Astrocyte (in vitro differentiated cells and primary cell): ENCODE results near the gene RASA2. TPM values are rescaled to one million over a fixed set of nuclear protein-coding genes. Genes with fewer than 3 reads are reported as not detected.

Experiments
- DNase-seq: peaks from one replicate; pipeline ENCODE4 v3.0.0-alpha.2; 2010; ENCODE audit warnings: low read depth
- FAIRE-seq: peaks from 2 replicates; lab custom pipeline; 2011; peaks lifted over from hg19 to GRCh38; lab: Jason Lieb, UNC
- H2AFZ ChIP-seq: 2 replicates; pipeline ENCODE4 v1.6.0; 2012; ENCODE audit warnings: low read depth, low read length, inconsistent platforms
- H3K27ac ChIP-seq: 2 replicates; pipeline ENCODE4 v1.5.1; 2011; ENCODE audit warnings: low read depth, low read length, inconsistent platforms
- H3K27me3 ChIP-seq: 2 replicates; pipeline ENCODE4 v1.6.0; 2011; ENCODE audit warnings: low read length, inconsistent platforms; ENCODE audit not compliant: insufficient read depth
- H3K36me3 ChIP-seq: 2 replicates; pipeline ENCODE4 v1.5.1; 2011; ENCODE audit warnings: low read length, inconsistent platforms; ENCODE audit not compliant: insufficient read depth
- H3K4me1 ChIP-seq: 2 replicates; pipeline ENCODE4 v1.5.1; 2011; ENCODE audit warnings: low read length, inconsistent platforms; ENCODE audit not compliant: insufficient read depth
- H3K4me2 ChIP-seq: 2 replicates; pipeline ENCODE4 v1.6.0; 2012; ENCODE audit warnings: low read length, inconsistent platforms
- H3K4me3 ChIP-seq: 2 replicates; pipeline ENCODE4 v1.5.1; 2011; ENCODE audit warnings: low read depth, mild to moderate bottlenecking, low read length, inconsistent platforms; ENCODE audit not compliant: insufficient read depth
- H3K79me2 ChIP-seq: 2 replicates; pipeline ENCODE4 v1.6.0; 2012; ENCODE audit warnings: mild to moderate bottlenecking, low read length, inconsistent platforms; ENCODE audit not compliant: insufficient read depth
- H3K9ac ChIP-seq: 2 replicates; pipeline ENCODE4 v1.6.0; 2012; ENCODE audit warnings: mild to moderate bottlenecking, low read length, inconsistent platforms
- H3K9me3 ChIP-seq: 2 replicates; pipeline ENCODE4 v1.5.1; 2012; ENCODE audit warnings: low read depth, mild to moderate bottlenecking, low read length, inconsistent platforms; ENCODE audit not compliant: insufficient read depth
- H4K20me1 ChIP-seq: 2 replicates; pipeline ENCODE4 v1.6.0; 2012; ENCODE audit warnings: low read length, inconsistent platforms; ENCODE audit not compliant: insufficient read depth
- H3K27ac Mint-ChIP-seq: one replicate; pipeline ENCODE4 v1.8.0; 2021; ENCODE audit warnings: mild to moderate bottlenecking, mixed read lengths; ENCODE audit not compliant: unreplicated experiment
- H3K27me3 Mint-ChIP-seq: one replicate; pipeline ENCODE4 v1.8.0; 2021; ENCODE audit warnings: low read depth, mixed read lengths; ENCODE audit not compliant: unreplicated experiment
- H3K36me3 Mint-ChIP-seq: one replicate; pipeline ENCODE4 v1.8.0; 2021; ENCODE audit warnings: low read depth, mixed read lengths; ENCODE audit not compliant: unreplicated experiment
- H3K4me1 Mint-ChIP-seq: one replicate; pipeline ENCODE4 v1.8.0; 2021; ENCODE audit warnings: low read depth, mixed read lengths; ENCODE audit not compliant: unreplicated experiment
- H3K4me3 Mint-ChIP-seq: one replicate; pipeline ENCODE4 v1.8.0; 2021; ENCODE audit warnings: mild to moderate bottlenecking, moderate library complexity, mixed read lengths; ENCODE audit not compliant: unreplicated experiment
- H3K9me3 Mint-ChIP-seq: one replicate; pipeline ENCODE4 v1.8.0; 2021; ENCODE audit warnings: mild to moderate bottlenecking, mixed read lengths; ENCODE audit not compliant: unreplicated experiment
- EZH2 ChIP-seq: IDR thresholded peaks from 2 replicates; pipeline ENCODE4 v1.6.1; 2012; ENCODE audit warnings: mild to moderate bottlenecking, low read length, inconsistent platforms; ENCODE audit not compliant: insufficient read depth
- total RNA-seq: library from RNA; stranded (reverse); gene quantifications from 2 replicates; pipeline ENCODE4 v1.2.1, GENCODE V29; 2021
- TF ChIP-seq, protein P1 (sequence below): IDR thresholded peaks from 2 replicates; pipeline ENCODE4 v1.5.1; 2011; ENCODE audit warnings: low read depth, mild to moderate bottlenecking, inconsistent platforms, low read length, moderate library complexity; ENCODE audit not compliant: insufficient read depth

Gene RASA2
- total RNA-seq, 1 donor from 2014 or later: 19.0 TPM

DNA sequence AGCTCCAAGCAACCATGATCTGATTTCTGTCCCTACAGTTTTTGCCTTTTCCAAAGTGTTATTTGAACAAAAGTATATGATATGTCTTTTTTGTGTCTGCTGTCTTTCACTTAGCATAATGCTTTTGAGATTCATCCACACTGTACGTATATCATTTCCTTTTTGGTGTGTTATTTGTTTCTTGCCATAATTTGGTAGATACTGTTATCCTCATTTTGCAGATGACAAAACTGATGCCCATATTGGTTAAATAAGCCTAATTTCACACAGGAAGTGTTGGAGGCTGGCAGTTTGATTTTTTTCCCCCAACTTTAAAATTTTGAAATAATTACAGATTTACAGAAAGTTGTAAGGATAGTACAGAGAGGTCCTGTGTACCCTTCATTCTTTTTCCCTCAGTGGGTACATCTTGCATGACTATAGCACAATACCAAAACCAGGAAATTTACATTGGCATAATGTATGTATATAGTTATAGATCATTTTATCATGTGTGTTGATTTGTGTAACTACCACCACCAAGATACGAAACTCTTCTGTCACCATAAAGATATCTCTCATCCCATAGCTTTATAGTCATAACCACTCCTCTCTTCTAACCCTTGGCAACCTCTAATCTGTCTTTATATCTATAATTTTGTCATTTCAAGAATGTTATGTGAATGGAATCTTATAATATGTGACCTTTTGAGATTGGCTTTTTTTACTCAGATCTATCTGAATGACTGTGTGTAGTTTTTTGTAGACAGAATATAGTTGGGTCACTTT is 55.6 kb downstream of the RASA2 start:
- Histone ChIP-seq H3K79me2 (peaks cover 11% of the 10 kb centered on the region), H3K4me1 (no peaks in the 10 kb centered on the region), H3K4me2 (no peak overlapping the region), H4K20me1 (no peaks in the 10 kb centered on the region), H3K27me3 (no peaks in the 10 kb centered on the region), H3K4me3 (no peak overlapping the region), H3K27ac (no peak overlapping the region), H3K36me3 (peaks cover 12% of the 10 kb centered on the region), H2AFZ (no peak overlapping the region), H3K9me3 (no peaks in the 10 kb centered on the region), H3K9ac (no peak overlapping the region)
- DNase-seq (no peak), FAIRE-seq (no peak)
- TF ChIP-seq, protein P1, sequence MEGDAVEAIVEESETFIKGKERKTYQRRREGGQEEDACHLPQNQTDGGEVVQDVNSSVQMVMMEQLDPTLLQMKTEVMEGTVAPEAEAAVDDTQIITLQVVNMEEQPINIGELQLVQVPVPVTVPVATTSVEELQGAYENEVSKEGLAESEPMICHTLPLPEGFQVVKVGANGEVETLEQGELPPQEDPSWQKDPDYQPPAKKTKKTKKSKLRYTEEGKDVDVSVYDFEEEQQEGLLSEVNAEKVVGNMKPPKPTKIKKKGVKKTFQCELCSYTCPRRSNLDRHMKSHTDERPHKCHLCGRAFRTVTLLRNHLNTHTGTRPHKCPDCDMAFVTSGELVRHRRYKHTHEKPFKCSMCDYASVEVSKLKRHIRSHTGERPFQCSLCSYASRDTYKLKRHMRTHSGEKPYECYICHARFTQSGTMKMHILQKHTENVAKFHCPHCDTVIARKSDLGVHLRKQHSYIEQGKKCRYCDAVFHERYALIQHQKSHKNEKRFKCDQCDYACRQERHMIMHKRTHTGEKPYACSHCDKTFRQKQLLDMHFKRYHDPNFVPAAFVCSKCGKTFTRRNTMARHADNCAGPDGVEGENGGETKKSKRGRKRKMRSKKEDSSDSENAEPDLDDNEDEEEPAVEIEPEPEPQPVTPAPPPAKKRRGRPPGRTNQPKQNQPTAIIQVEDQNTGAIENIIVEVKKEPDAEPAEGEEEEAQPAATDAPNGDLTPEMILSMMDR: no peak
- no peak for TF ChIP-seq EZH2
- no peaks in the 10 kb centered on the region for H3K27me3 Mint-ChIP-seq
- H3K27ac Mint-ChIP-seq: no peak overlapping the region
- H3K4me3 Mint-ChIP-seq: no peak overlapping the region
- H3K4me1 Mint-ChIP-seq: peaks cover 12% of the 10 kb centered on the region
- H3K36me3 Mint-ChIP-seq: peaks cover 22% of the 10 kb centered on the region
- H3K9me3 Mint-ChIP-seq: peaks cover 6% of the 10 kb centered on the region

DNA sequence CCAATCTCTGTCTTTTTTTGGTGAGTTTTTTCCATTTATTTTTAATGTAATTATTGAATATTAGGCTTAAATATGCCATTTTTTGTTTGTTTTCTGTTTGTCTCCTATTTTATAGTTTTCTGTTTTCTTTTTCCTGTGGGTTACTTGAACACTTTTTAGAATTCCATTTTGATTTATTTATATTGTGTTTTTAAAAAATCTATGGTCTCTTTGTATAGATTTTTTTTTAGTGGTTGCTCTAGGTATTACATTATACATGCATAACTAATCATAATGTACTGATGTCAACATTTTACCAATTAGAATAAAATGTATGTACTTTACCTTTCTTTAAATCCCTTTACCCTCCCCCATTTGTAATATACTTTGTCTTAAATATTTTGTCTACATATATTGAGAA is 56.2 kb downstream of the RASA2 start:
- H3K9me3 ChIP-seq: no peaks in the 10 kb centered on the region
- H4K20me1 ChIP-seq: no peaks in the 10 kb centered on the region
- no peaks in the 10 kb centered on the region for H3K4me1 ChIP-seq
- no peaks in the 10 kb centered on the region for H3K27me3 ChIP-seq
- peaks cover 8% of the 10 kb centered on the region for H3K9me3 Mint-ChIP-seq
- H3K4me2 ChIP-seq: no peak overlapping the region
- FAIRE-seq (no peak), DNase-seq (no peak)
- H3K79me2 ChIP-seq: peaks cover 15% of the 10 kb centered on the region
- H3K4me3 Mint-ChIP-seq: no peak overlapping the region
- H2AFZ ChIP-seq: no peak overlapping the region
- peak overlapping the region; percentile 35 for H3K27ac Mint-ChIP-seq
- H3K9ac ChIP-seq: no peak overlapping the region
- TF ChIP-seq, protein P1: no peak
- TF ChIP-seq EZH2: no peak
- no peaks in the 10 kb centered on the region for H3K27me3 Mint-ChIP-seq
- peaks cover 25% of the 10 kb centered on the region for H3K36me3 Mint-ChIP-seq
- H3K4me3 ChIP-seq: no peak overlapping the region
- H3K36me3 ChIP-seq: peaks cover 16% of the 10 kb centered on the region
- no peak overlapping the region for H3K27ac ChIP-seq
- peaks cover 12% of the 10 kb centered on the region for H3K4me1 Mint-ChIP-seq

DNA sequence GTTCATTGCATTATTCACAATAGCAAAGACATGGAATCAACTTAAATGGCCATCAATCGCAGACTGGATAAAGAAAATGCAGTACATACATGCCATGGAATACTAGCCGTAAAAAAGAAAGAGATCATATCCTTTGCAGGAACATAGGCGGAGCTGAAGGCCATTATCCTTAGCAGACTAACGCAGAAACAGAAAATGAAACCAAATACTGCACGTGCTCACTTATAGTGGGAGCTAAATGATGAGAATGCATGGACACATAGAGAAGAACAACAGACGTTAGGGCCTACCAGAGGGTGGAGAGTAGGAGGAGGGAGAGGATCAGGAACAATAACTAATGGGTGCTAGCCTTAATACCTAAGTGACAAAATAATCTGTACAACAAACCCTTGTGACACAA is 57.9 kb downstream of the RASA2 start:
- Mint-ChIP-seq H3K4me1 (peaks cover 12% of the 10 kb centered on the region), H3K27me3 (no peaks in the 10 kb centered on the region), H3K27ac (no peak overlapping the region), H3K36me3 (peaks cover 26% of the 10 kb centered on the region), H3K4me3 (no peak overlapping the region), H3K9me3 (peaks cover 9% of the 10 kb centered on the region)
- Histone ChIP-seq H3K4me1 (no peaks in the 10 kb centered on the region), H3K9ac (no peak overlapping the region), H3K79me2 (peaks cover 19% of the 10 kb centered on the region), H4K20me1 (peaks cover 3% of the 10 kb centered on the region), H2AFZ (no peak overlapping the region), H3K9me3 (no peaks in the 10 kb centered on the region), H3K36me3 (peaks cover 16% of the 10 kb centered on the region), H3K4me3 (no peak overlapping the region), H3K27ac (no peak overlapping the region), H3K27me3 (no peaks in the 10 kb centered on the region), H3K4me2 (no peak overlapping the region)
- TF ChIP-seq EZH2: no peak
- TF ChIP-seq, protein P1: no peak
- DNase-seq (no peak), FAIRE-seq (no peak)
